Spleen (tissue), 11 donors: ENCODE measurements around the gene RFX4. TPM values are rescaled to one million over a fixed set of nuclear protein-coding genes. Genes with fewer than 3 reads are reported as not detected.

ENCODE experiments used
- DNase-seq: peaks from one replicate; pipeline ENCODE4 v3.0.0-alpha.2; 2020
- H3K27ac ChIP-seq, 8 donors: fragments of 200-600 bp; sonication (generic) in 7 of 8; 1 replicate in 4 of 8; 2 replicates in 4 of 8; pipeline versions ENCODE4 v1.5.0 to v1.8.0; 2016 to 2021; ENCODE audit warnings: inconsistent platforms in 4 of 8, mild to moderate bottlenecking in 4 of 8, moderate library complexity in 1 of 8
- H3K27me3 ChIP-seq, 7 donors: fragments of 200-600 bp; sonication (generic) in 6 of 7; replicated peaks in 1 of 7; 1 replicate in 4 of 7; 2 replicates in 3 of 7; pipeline versions ENCODE4 v1.5.0 to v1.8.0; 2016 to 2021; ENCODE audit warnings: inconsistent platforms in 3 of 7, mild to moderate bottlenecking in 1 of 7
- H3K36me3 ChIP-seq, 6 donors: fragments of 200-600 bp; sonication (generic) in 5 of 6; 1 replicate in 4 of 6; 2 replicates in 2 of 6; pipeline versions ENCODE4 v1.5.0 to v1.8.0; 2016 to 2021; ENCODE audit warnings: inconsistent platforms in 2 of 6
- H3K4me1 ChIP-seq, 6 donors: fragments of 200-600 bp; sonication (generic) in 5 of 6; 1 replicate in 3 of 6; 2 replicates in 3 of 6; pipeline versions ENCODE4 v1.5.0 to v1.8.0; 2016 to 2021; ENCODE audit warnings: inconsistent platforms in 3 of 6
- H3K4me3 ChIP-seq, 8 donors: fragments of 200-600 bp; sonication (generic) in 7 of 8; 1 replicate in 4 of 8; 2 replicates in 4 of 8; pipeline versions ENCODE4 v1.5.0 to v1.8.0; 2016 to 2021; ENCODE audit warnings: inconsistent platforms in 4 of 8, mild to moderate bottlenecking in 4 of 8, moderate library complexity in 2 of 8
- H3K9me3 ChIP-seq, 8 donors: fragments of 200-600 bp; sonication (generic) in 7 of 8; 1 replicate in 4 of 8; 2 replicates in 4 of 8; pipeline versions ENCODE4 v1.5.0 to v1.8.0; 2016 to 2021; ENCODE audit warnings: inconsistent platforms in 4 of 8
- POLR2A ChIP-seq, 3 donors: fragments of 450-650 bp; IDR thresholded peaks; one replicate each; pipeline ENCODE4 v1.5.1; 2017; ENCODE audit warnings: antibody characterized with exemption in 3 of 3, mild to moderate bottlenecking in 1 of 3
- POLR2AphosphoS5 ChIP-seq, 3 donors: sonication (generic); formaldehyde crosslinking; IDR thresholded peaks; one replicate each; pipeline ENCODE4 v1.5.1; 2017; ENCODE audit warnings: antibody characterized with exemption in 3 of 3
- WGBS, 5 donors: extraction: QIAGEN DNeasy Blood & Tissue Kit in 3 of 5; methylation state at CpG; one replicate each; pipeline versions ENCODE4 v1.1.5 to v1.1.7; 2013 to 2018; 5-methylcytosine and 5-hydroxymethylcytosine counted together
- intact Hi-C: fragments of 100-400 bp; cut with DNase I; formaldehyde crosslinking; loops from one replicate; pipeline ENCODE4 v1.15.0; 2023; ENCODE audit warnings: low total_unique reads
- polyA plus RNA-seq, 3 donors: library from polyadenylated mRNA; stranded (reverse); fragments of 200-250 nt; gene quantifications; one replicate each; pipeline ENCODE4 v1.2.1, GENCODE V29; 2013
- total RNA-seq, 7 donors: library from RNA; depleted of rRNA in 3 of 7; stranded (reverse); fragments of >200 nt in 3 of 7; fragmentation: NEBNext Ultra II Directional in 4 of 7; extraction: Animal tissue kit (Norgen Biotek cat#: 25700) in 4 of 7; gene quantifications; one replicate each; pipeline versions ENCODE4 v1.1.0 to v1.2.1, GENCODE V29; 2016 to 2021
- TF ChIP-seq, protein P1 (sequence below), 11 experiments: fragments of 200-600 bp in 7 of 11; fragments of 450-650 bp in 4 of 11; sonication (generic) in 4 of 11; IDR thresholded peaks in 8 of 11; conservative IDR thresholded peaks in 3 of 11; 1 replicate in 7 of 11; 2 replicates in 4 of 11; pipeline versions ENCODE4 v1.4.0 to v1.8.0; 2016 to 2021; ENCODE audit warnings: antibody characterized with exemption in 11 of 11, inconsistent platforms in 4 of 11, mild to moderate bottlenecking in 1 of 11
- donor health status: healthy with polysubstance abuse.
- donor health status: DM: no; HTN: no; CAD: no; lungs with moderate emphysema.
- donor health status: DM: no; HTN: no; CAD: no.
- donor health status: Bipolar disorder and iron deficiency.
- donor health status: healthy.
- donor health status: DM: no; HTN: no; CAD: no.
- donor health status: DM: yes; HTN: yes; CAD: no.

Gene RFX4
- total and polyA plus RNA-seq, 10 donors, result not detected

DNA sequence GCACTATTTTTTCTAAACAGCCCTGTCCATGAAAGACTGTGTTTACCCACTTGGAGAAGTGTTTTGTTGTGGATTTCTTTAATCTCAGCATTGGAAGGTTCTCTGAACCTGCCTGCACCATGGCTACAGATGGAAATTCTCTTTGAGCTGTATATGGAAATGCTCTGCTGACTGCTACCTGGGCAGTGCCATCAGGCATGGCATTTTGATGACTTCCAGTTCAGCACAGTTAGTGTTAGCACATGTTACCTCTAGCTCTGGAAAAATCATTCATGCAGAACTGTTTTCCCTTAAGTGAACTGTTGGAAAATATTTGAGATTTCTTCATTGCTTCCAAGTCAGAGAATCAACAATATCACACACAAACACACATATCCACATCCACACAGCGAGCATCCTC lies 139.1 kb downstream of the RFX4 start:
- no peak for TF ChIP-seq POLR2A (IDR thresholded peaks at IDR 0.05)
- TF ChIP-seq, protein P1, sequence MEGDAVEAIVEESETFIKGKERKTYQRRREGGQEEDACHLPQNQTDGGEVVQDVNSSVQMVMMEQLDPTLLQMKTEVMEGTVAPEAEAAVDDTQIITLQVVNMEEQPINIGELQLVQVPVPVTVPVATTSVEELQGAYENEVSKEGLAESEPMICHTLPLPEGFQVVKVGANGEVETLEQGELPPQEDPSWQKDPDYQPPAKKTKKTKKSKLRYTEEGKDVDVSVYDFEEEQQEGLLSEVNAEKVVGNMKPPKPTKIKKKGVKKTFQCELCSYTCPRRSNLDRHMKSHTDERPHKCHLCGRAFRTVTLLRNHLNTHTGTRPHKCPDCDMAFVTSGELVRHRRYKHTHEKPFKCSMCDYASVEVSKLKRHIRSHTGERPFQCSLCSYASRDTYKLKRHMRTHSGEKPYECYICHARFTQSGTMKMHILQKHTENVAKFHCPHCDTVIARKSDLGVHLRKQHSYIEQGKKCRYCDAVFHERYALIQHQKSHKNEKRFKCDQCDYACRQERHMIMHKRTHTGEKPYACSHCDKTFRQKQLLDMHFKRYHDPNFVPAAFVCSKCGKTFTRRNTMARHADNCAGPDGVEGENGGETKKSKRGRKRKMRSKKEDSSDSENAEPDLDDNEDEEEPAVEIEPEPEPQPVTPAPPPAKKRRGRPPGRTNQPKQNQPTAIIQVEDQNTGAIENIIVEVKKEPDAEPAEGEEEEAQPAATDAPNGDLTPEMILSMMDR (IDR thresholded peaks at IDR 0.05 in 8 of 11, conservative IDR thresholded peaks at IDR 0.05 in 3 of 11), result no peak
- no peak for TF ChIP-seq POLR2AphosphoS5 (IDR thresholded peaks at IDR 0.05)
- WGBS, 5 donors, result 87 to 98% (median 93%) methylated on average over 1 of the region's 1 CpG
- no peak overlapping the region for H3K27ac ChIP-seq
- no peak overlapping the region for H3K4me3 ChIP-seq
- H3K4me1 ChIP-seq, result no peaks in the 10 kb centered on the region
- no peaks in the 10 kb centered on the region for H3K9me3 ChIP-seq
- peaks cover 0 to 12% (median 0%) of the 10 kb centered on the region in 7 donors for H3K27me3 ChIP-seq
- H3K36me3 ChIP-seq, result no peaks in the 10 kb centered on the region
- intact Hi-C loops, result no loop called here
- no peak for DNase-seq

DNA sequence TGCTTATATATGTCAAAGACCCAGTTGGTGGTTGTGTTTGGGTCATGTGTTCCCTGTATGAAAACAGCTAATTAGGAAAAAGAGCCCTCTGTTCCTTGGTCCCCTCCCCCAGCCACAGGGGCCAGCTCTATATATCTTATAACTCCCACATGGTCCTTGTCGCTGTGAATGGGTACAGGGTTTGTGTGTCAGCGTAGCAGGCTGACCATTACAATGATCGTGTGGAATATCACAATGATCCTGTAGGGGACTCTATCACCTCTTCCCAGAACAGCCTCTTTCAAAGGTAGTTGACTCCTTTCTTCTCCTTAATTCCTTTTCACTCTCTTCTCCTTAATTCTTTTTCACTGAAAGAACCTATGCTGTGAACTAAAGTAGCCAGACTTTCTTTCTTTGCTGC lies 140.0 kb downstream of the RFX4 start:
- H3K9me3 ChIP-seq, result no peaks in the 10 kb centered on the region
- no peak for TF ChIP-seq POLR2A (IDR thresholded peaks at IDR 0.05)
- no peak for TF ChIP-seq POLR2AphosphoS5 (IDR thresholded peaks at IDR 0.05)
- TF ChIP-seq, protein P1 (IDR thresholded peaks at IDR 0.05 in 8 of 11, conservative IDR thresholded peaks at IDR 0.05 in 3 of 11), result peak in 1 of 11 experiments; percentile 6
- intact Hi-C loops, result no loop called here
- 53 to 68% (median 59%) methylated on average over 3 of the region's 3 CpGs for WGBS, 5 donors
- H3K36me3 ChIP-seq, result no peaks in the 10 kb centered on the region
- H3K4me1 ChIP-seq, result no peaks in the 10 kb centered on the region
- H3K27ac ChIP-seq, result no peak overlapping the region
- no peak for DNase-seq
- no peak overlapping the region for H3K4me3 ChIP-seq
- peaks cover 0 to 12% (median 0%) of the 10 kb centered on the region in 7 donors for H3K27me3 ChIP-seq

DNA sequence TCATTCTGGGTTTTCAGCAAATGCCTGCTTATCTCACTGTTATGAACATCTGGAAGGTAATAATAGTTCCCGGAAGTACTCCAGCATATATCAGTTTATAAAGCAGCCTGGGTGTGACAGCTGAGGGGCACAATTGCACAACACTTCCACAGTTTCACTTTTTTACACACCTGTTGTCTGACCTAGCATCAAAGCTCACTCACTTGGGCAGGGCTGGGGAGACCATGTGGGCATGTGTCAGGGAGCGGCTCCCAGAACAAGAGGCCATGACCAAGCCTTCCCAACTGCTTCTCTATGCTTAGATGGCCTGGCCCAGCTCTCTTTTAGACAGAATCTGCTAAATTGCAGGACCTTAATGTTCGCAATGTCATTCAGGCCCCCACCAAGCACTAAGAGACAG lies 140.6 kb downstream of the RFX4 start:
- Histone ChIP-seq H3K4me1 (no peaks in the 10 kb centered on the region), H3K4me3 (no peak overlapping the region), H3K27ac (no peak overlapping the region), H3K9me3 (no peaks in the 10 kb centered on the region), H3K36me3 (no peaks in the 10 kb centered on the region), H3K27me3 (peaks cover 0 to 12% (median 0%) of the 10 kb centered on the region in 7 donors)
- no peak for DNase-seq
- intact Hi-C loops, result no loop called here
- TF ChIP-seq POLR2AphosphoS5 (IDR thresholded peaks at IDR 0.05) (no peak), POLR2A (IDR thresholded peaks at IDR 0.05) (no peak)
- TF ChIP-seq, protein P1 (IDR thresholded peaks at IDR 0.05 in 8 of 11, conservative IDR thresholded peaks at IDR 0.05 in 3 of 11), result no peak
- WGBS, 5 donors, result 87 to 99% (median 92%) methylated on average over 3 of the region's 3 CpGs

DNA sequence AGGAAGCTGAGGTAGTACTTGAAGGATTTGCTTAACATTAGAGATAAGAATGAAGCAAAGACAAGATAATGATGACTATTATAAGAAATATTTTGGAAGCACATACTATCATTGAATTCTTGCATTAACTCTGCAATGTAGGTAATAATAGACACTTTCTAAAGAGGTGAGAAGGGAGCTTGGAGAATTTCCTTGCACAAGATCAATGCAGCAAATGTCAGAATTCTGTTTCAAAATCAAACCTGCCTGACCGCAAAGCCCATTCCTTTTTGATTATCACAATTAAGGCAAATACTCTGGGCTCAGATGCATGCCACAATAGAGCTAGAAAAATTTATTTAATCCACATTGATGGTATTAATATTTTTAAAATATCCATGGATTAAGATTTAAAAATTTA lies 141.3 kb downstream of the RFX4 start:
- WGBS, 5 donors, result 88 to 100% (median 98%) methylated on average over 1 of the region's 1 CpG
- Histone ChIP-seq H3K27me3 (peaks cover 0 to 12% (median 0%) of the 10 kb centered on the region in 7 donors), H3K36me3 (no peaks in the 10 kb centered on the region), H3K27ac (no peak overlapping the region), H3K4me1 (no peaks in the 10 kb centered on the region), H3K4me3 (no peak overlapping the region), H3K9me3 (no peaks in the 10 kb centered on the region)
- DNase-seq, result no peak
- TF ChIP-seq, protein P1 (IDR thresholded peaks at IDR 0.05 in 8 of 11, conservative IDR thresholded peaks at IDR 0.05 in 3 of 11), result no peak
- TF ChIP-seq POLR2AphosphoS5 (IDR thresholded peaks at IDR 0.05) (no peak), POLR2A (IDR thresholded peaks at IDR 0.05) (no peak)
- intact Hi-C loops, result no loop called here
